Measurements from ENCODE around the gene METTL26.

Gene METTL26

GRCh38 chr16:634051-634670 is 1.9 kb downstream of the METTL26 start:
- no peak overlapping the region for H3K23ac ChIP-seq (ENCODE audit: low read length)
- H3K4ac ChIP-seq (ENCODE audit: low read depth, low read length) = no peak overlapping the region
- H4K8ac ChIP-seq (ENCODE audit: low read depth, low read length) = no peak overlapping the region
- H3K18ac ChIP-seq (ENCODE audit: low read length) = no peak overlapping the region
- H3K4me3 ChIP-seq (ENCODE audit: low read length) = no peak overlapping the region
- H3K27ac ChIP-seq (ENCODE audit: low read depth, low read length) = no peak overlapping the region
- H2BK15ac ChIP-seq (replicated peaks; ENCODE audit: low read depth) = no peak overlapping the region
- no peak overlapping the region for H2AK5ac ChIP-seq (ENCODE audit: low read length)
- no peak overlapping the region for H3K4me2 ChIP-seq (ENCODE audit: low read length)
- H2BK5ac ChIP-seq (ENCODE audit: low read length) = no peak overlapping the region
- no peak overlapping the region for H2BK120ac ChIP-seq (ENCODE audit: low read depth, low read length)
- H4K5ac ChIP-seq (ENCODE audit: low read length) = no peak overlapping the region
- no peak overlapping the region for H3K9ac ChIP-seq (ENCODE audit: low read length)
- H3K79me2 ChIP-seq (ENCODE audit: control insufficient read depth, insufficient read depth, low read length) = no peaks in the 10 kb centered on the region
- no peaks in the 10 kb centered on the region for H3K27me3 ChIP-seq (ENCODE audit: insufficient read depth, low read length, poor library complexity)
- H3K79me1 ChIP-seq (ENCODE audit: low read length) = peaks cover 2% of the 10 kb centered on the region
- no peak for DNase-seq
- H3K4me1 ChIP-seq (ENCODE audit: control insufficient read depth, low read depth, low read length) = peaks cover 9% of the 10 kb centered on the region
- no CpG with 5 or more reads among the region's 22 CpGs for WGBS (ENCODE audit: extremely low coverage, insufficient coverage, low lambda C conversion rate)
- no peak overlapping the region for H3K56ac ChIP-seq (ENCODE audit: low read length)
- H3K36me3 ChIP-seq (ENCODE audit: control insufficient read depth, insufficient read depth, low read length) = no peaks in the 10 kb centered on the region

GRCh38 chr16:633336-634050 is 2.6 kb downstream of the METTL26 start:
- Histone ChIP-seq H3K4me1 (ENCODE audit: control insufficient read depth, low read depth, low read length) (peaks cover 9% of the 10 kb centered on the region), H3K79me1 (ENCODE audit: low read length) (peaks cover 2% of the 10 kb centered on the region), H3K23ac (ENCODE audit: low read length) (no peak overlapping the region), H3K4ac (ENCODE audit: low read depth, low read length) (no peak overlapping the region), H3K56ac (ENCODE audit: low read length) (no peak overlapping the region), H3K27ac (ENCODE audit: low read depth, low read length) (no peak overlapping the region), H2AK5ac (ENCODE audit: low read length) (no peak overlapping the region), H3K27me3 (ENCODE audit: insufficient read depth, low read length, poor library complexity) (no peaks in the 10 kb centered on the region), H3K36me3 (ENCODE audit: control insufficient read depth, insufficient read depth, low read length) (no peaks in the 10 kb centered on the region), H3K4me3 (ENCODE audit: low read length) (no peak overlapping the region), H4K5ac (ENCODE audit: low read length) (no peak overlapping the region), H3K18ac (ENCODE audit: low read length) (no peak overlapping the region), H3K9ac (ENCODE audit: low read length) (no peak overlapping the region), H3K4me2 (ENCODE audit: low read length) (no peak overlapping the region), H2BK5ac (ENCODE audit: low read length) (no peak overlapping the region), H2BK15ac (replicated peaks; ENCODE audit: low read depth) (no peak overlapping the region), H3K79me2 (ENCODE audit: control insufficient read depth, insufficient read depth, low read length) (no peaks in the 10 kb centered on the region), H4K8ac (ENCODE audit: low read depth, low read length) (no peak overlapping the region), H2BK120ac (ENCODE audit: low read depth, low read length) (no peak overlapping the region)
- no CpG with 5 or more reads among the region's 74 CpGs for WGBS (ENCODE audit: extremely low coverage, insufficient coverage, low lambda C conversion rate)
- DNase-seq = no peak

- WGBS (ENCODE audit: extremely low coverage, insufficient coverage, low lambda C conversion rate) = no CpG with 5 or more reads among the region's 67 CpGs
- Histone ChIP-seq H3K79me1 (ENCODE audit: low read length) (peaks cover 2% of the 10 kb centered on the region), H3K4me3 (ENCODE audit: low read length) (no peak overlapping the region), H2BK5ac (ENCODE audit: low read length) (no peak overlapping the region), H2AK5ac (ENCODE audit: low read length) (no peak overlapping the region), H3K9ac (ENCODE audit: low read length) (no peak overlapping the region), H3K4me2 (ENCODE audit: low read length) (no peak overlapping the region), H3K56ac (ENCODE audit: low read length) (no peak overlapping the region), H3K4ac (ENCODE audit: low read depth, low read length) (no peak overlapping the region), H4K8ac (ENCODE audit: low read depth, low read length) (no peak overlapping the region), H3K36me3 (ENCODE audit: control insufficient read depth, insufficient read depth, low read length) (no peaks in the 10 kb centered on the region), H3K23ac (ENCODE audit: low read length) (no peak overlapping the region), H3K27me3 (ENCODE audit: insufficient read depth, low read length, poor library complexity) (no peaks in the 10 kb centered on the region), H3K79me2 (ENCODE audit: control insufficient read depth, insufficient read depth, low read length) (no peaks in the 10 kb centered on the region), H3K4me1 (ENCODE audit: control insufficient read depth, low read depth, low read length) (peaks cover 8% of the 10 kb centered on the region), H2BK15ac (replicated peaks; ENCODE audit: low read depth) (no peak overlapping the region), H4K5ac (ENCODE audit: low read length) (no peak overlapping the region), H3K18ac (ENCODE audit: low read length) (no peak overlapping the region), H3K27ac (ENCODE audit: low read depth, low read length) (no peak overlapping the region), H2BK120ac (ENCODE audit: low read depth, low read length) (no peak overlapping the region)
- DNase-seq = no peak
These were observed 3.4 kb downstream of the METTL26 start for GRCh38 chr16:632486-633335.

- H3K18ac ChIP-seq (ENCODE audit: low read length) = no peak overlapping the region
- no peak overlapping the region for H3K4ac ChIP-seq (ENCODE audit: low read depth, low read length)
- no peak overlapping the region for H3K4me3 ChIP-seq (ENCODE audit: low read length)
- WGBS (ENCODE audit: extremely low coverage, insufficient coverage, low lambda C conversion rate) = no CpG with 5 or more reads among the region's 9 CpGs
- H4K5ac ChIP-seq (ENCODE audit: low read length) = no peak overlapping the region
- H2AK5ac ChIP-seq (ENCODE audit: low read length) = no peak overlapping the region
- H3K79me2 ChIP-seq (ENCODE audit: control insufficient read depth, insufficient read depth, low read length) = no peaks in the 10 kb centered on the region
- H2BK5ac ChIP-seq (ENCODE audit: low read length) = no peak overlapping the region
- H3K79me1 ChIP-seq (ENCODE audit: low read length) = peaks cover 2% of the 10 kb centered on the region
- H2BK120ac ChIP-seq (ENCODE audit: low read depth, low read length) = no peak overlapping the region
- no peak overlapping the region for H3K27ac ChIP-seq (ENCODE audit: low read depth, low read length)
- H3K4me1 ChIP-seq (ENCODE audit: control insufficient read depth, low read depth, low read length) = peaks cover 6% of the 10 kb centered on the region
- no peak overlapping the region for H3K4me2 ChIP-seq (ENCODE audit: low read length)
- no peak overlapping the region for H2BK15ac ChIP-seq (replicated peaks; ENCODE audit: low read depth)
- no peak overlapping the region for H3K9ac ChIP-seq (ENCODE audit: low read length)
- no peak for DNase-seq
- no peaks in the 10 kb centered on the region for H3K36me3 ChIP-seq (ENCODE audit: control insufficient read depth, insufficient read depth, low read length)
- no peak overlapping the region for H3K23ac ChIP-seq (ENCODE audit: low read length)
- H4K8ac ChIP-seq (ENCODE audit: low read depth, low read length) = no peak overlapping the region
- no peaks in the 10 kb centered on the region for H3K27me3 ChIP-seq (ENCODE audit: insufficient read depth, low read length, poor library complexity)
- H3K56ac ChIP-seq (ENCODE audit: low read length) = no peak overlapping the region
These were observed 4.2 kb downstream of the METTL26 start for GRCh38 chr16:631808-632358.

GRCh38 chr16:630815-631405 is 5.2 kb downstream of the METTL26 start, which contains the start of gene WFIKKN1:
WFIKKN1 (plus strand) TSS chr16:630985; CDS start chr16:631254, 269 bp downstream.
- Histone ChIP-seq H3K23ac (ENCODE audit: low read length) (peak within 1 kb of the TSS; percentile 66), H3K4me1 (ENCODE audit: control insufficient read depth, low read depth, low read length) (peaks cover 6% of the 10 kb centered on the region), H3K36me3 (ENCODE audit: control insufficient read depth, insufficient read depth, low read length) (no peaks in the 10 kb centered on the region), H3K4me2 (ENCODE audit: low read length) (peak within 1 kb of the TSS; percentile 31), H3K79me1 (ENCODE audit: low read length) (peaks cover 2% of the 10 kb centered on the region), H3K4ac (ENCODE audit: low read depth, low read length) (no peak within 1 kb of the TSS), H3K56ac (ENCODE audit: low read length) (peak within 1 kb of the TSS; percentile 77), H3K27ac (ENCODE audit: low read depth, low read length) (peak within 1 kb of the TSS; percentile 28), H3K9ac (ENCODE audit: low read length) (peak within 1 kb of the TSS; percentile 45), H2BK120ac (ENCODE audit: low read depth, low read length) (no peak within 1 kb of the TSS), H3K79me2 (ENCODE audit: control insufficient read depth, insufficient read depth, low read length) (no peaks in the 10 kb centered on the region), H2BK5ac (ENCODE audit: low read length) (no peak within 1 kb of the TSS), H3K4me3 (ENCODE audit: low read length) (no peak within 1 kb of the TSS), H2BK15ac (replicated peaks; ENCODE audit: low read depth) (no peak within 1 kb of the TSS), H3K27me3 (ENCODE audit: insufficient read depth, low read length, poor library complexity) (no peaks in the 10 kb centered on the region), H4K5ac (ENCODE audit: low read length) (no peak within 1 kb of the TSS), H2AK5ac (ENCODE audit: low read length) (no peak within 1 kb of the TSS), H3K18ac (ENCODE audit: low read length) (peak within 1 kb of the TSS; percentile 11), H4K8ac (ENCODE audit: low read depth, low read length) (no peak within 1 kb of the TSS)
- DNase-seq = peak; percentile 40
- no CpG with 5 or more reads among the region's 23 CpGs for WGBS (ENCODE audit: extremely low coverage, insufficient coverage, low lambda C conversion rate)
